GM12892 (cell line): ENCODE data around the gene LRP1-AS.

Experiments used
- POLR2A ChIP-seq: IDR thresholded peaks from 2 replicates; pipeline ENCODE4 v1.6.1; 2011; ENCODE audit warnings: low read depth, low read length, control low read depth
- POLR2AphosphoS5 ChIP-seq: IDR thresholded peaks from 2 replicates; pipeline ENCODE4 v1.6.1; 2011; ENCODE audit warnings: low read depth, low read length, control low read depth
- TAF1 ChIP-seq: IDR thresholded peaks from 2 replicates; pipeline ENCODE4 v1.6.1; 2011; ENCODE audit warnings: low read depth, mild to moderate bottlenecking, control low read depth, low read length, borderline replicate concordance

DNA sequence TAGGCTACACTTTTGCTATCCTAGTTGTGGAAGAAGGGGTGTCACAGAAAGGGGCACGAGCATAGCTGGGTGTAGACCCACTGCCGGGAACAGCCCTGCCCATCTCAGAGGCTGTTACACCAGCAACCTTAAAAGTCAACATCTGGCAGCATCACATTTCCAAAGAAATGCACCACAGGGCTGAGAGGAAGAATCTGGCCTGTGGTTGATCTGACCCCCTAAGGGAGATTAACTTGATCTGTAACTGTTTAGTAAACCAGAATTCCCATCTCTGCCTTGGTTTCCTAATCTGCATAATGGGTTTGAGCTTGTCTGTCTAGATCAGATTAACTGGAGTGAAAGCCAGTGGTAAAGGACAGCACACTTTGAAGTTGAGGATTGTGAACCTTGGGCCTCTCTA, 1.3 kb downstream of the LRP1-AS start:
- TF ChIP-seq POLR2A (no peak), POLR2AphosphoS5 (no peak), TAF1 (no peak)
